Adrenal gland (tissue), 12 donors: ENCODE measurements around the gene FOSL2. TPM values are rescaled to one million over a fixed set of nuclear protein-coding genes. Genes with fewer than 3 reads are reported as not detected.
A peak's percentile ranks its signal among the peaks of the same experiment; 100 is the strongest.

ENCODE experiments used
- DNase-seq, 7 donors: peaks; one replicate each; pipeline ENCODE4 v3.0.0-alpha.2; 2019 to 2020
- H3K27ac ChIP-seq, 5 donors: fragments of 200-600 bp; sonication (generic) in 4 of 5; 1 replicate in 3 of 5; 2 replicates in 2 of 5; pipeline versions ENCODE4 v1.5.1 to v1.8.0; 2016 to 2020; ENCODE audit warnings: mild to moderate bottlenecking in 1 of 5
- H3K27me3 ChIP-seq: fragments of 200-600 bp; 2 replicates; pipeline ENCODE4 v1.8.0; 2021
- H3K36me3 ChIP-seq, 2 donors: fragments of 200-600 bp; replicated peaks in 1 of 2; 1 replicate in 1 of 2; 2 replicates in 1 of 2; pipeline versions ENCODE4 v1.5.1 to v1.8.0; 2018 to 2022
- H3K4me1 ChIP-seq, 2 donors: fragments of 200-600 bp; replicated peaks in 1 of 2; 1 replicate in 1 of 2; 2 replicates in 1 of 2; pipeline versions ENCODE4 v1.5.1 to v1.8.0; 2018 to 2021
- H3K4me3 ChIP-seq, 4 donors: fragments of 200-600 bp; sonication (generic) in 3 of 4; one replicate each; pipeline ENCODE4 v1.5.1; 2016 to 2018
- H3K9me3 ChIP-seq, 3 donors: fragments of 200-600 bp; sonication (generic) in 1 of 3; replicated peaks in 1 of 3; 1 replicate in 2 of 3; 2 replicates in 1 of 3; pipeline versions ENCODE4 v1.5.1 to v1.8.0; 2016 to 2021
- POLR2A ChIP-seq, 2 donors: fragments of 450-650 bp; IDR thresholded peaks; one replicate each; pipeline ENCODE4 v1.6.1; 2017; ENCODE audit warnings: antibody characterized with exemption in 2 of 2, mild to moderate bottlenecking in 2 of 2, moderate library complexity in 1 of 2
- WGBS, 4 donors: extraction: QIAGEN DNeasy Blood & Tissue Kit in 2 of 4; methylation state at CpG; one replicate each; pipeline versions ENCODE4 v1.1.5 to v1.1.7; 2013 to 2017; 5-methylcytosine and 5-hydroxymethylcytosine counted together
- intact Hi-C, 2 donors: fragments of 100-400 bp; cut with DNase I; formaldehyde crosslinking; loops; one replicate each; pipeline versions ENCODE4 v1.14.1 to v1.15.0; 2022 to 2023
- polyA plus RNA-seq, 3 donors: library from polyadenylated mRNA; stranded (reverse); fragments of 200-250 nt in 2 of 3; fragments of 350-450 nt in 1 of 3; fragmentation: Illumina TruSeq in 1 of 3; extraction: RNeasy Lipid Tissue Mini Kit (QIAGEN cat#74804) in 1 of 3; gene quantifications; one replicate each; pipeline ENCODE4 v1.2.3, GENCODE V29; 2013 to 2014
- total RNA-seq, 9 donors: library from RNA; depleted of rRNA in 4 of 9; stranded (reverse); fragments of >200 nt in 4 of 9; fragments of 120-200 nt in 1 of 9; fragmentation: NEBNext Ultra II Directional in 1 of 9; extraction: Animal tissue kit (Norgen Biotek cat#: 25700) in 1 of 9; gene quantifications; one replicate each; pipeline versions ENCODE4 v1.1.0 to v1.2.4, GENCODE V29; 2013 to 2023
- TF ChIP-seq, protein P1 (sequence below), 6 experiments: fragments of 450-650 bp in 4 of 6; fragments of 200-600 bp in 2 of 6; sonication (generic) in 1 of 6; IDR thresholded peaks; 1 replicate in 5 of 6; 2 replicates in 1 of 6; pipeline versions ENCODE4 v1.5.1 to v1.8.0; 2016 to 2021; ENCODE audit warnings: antibody characterized with exemption in 6 of 6, mild to moderate bottlenecking in 2 of 6, moderate library complexity in 1 of 6
- donor health status: healthy with polysubstance abuse.
- donor health status: Bipolar disorder and iron deficiency.
- donor health status: DM: yes; HTN: yes; CAD: no.
- donor health status: DM: no; HTN: no; CAD: no.
- donor health status: DM: no; HTN: no; CAD: no.
- donor health status: DM: yes; HTN: yes; CAD: no.

The FOSL2 gene
- total and polyA plus RNA-seq, 12 donors: 66.9 to 760 (median 413) TPM

- H3K9me3 ChIP-seq: no peaks in the 10 kb centered on the region
- WGBS, 4 donors: 42 to 58% (median 55%) methylated on average over 4 to 5 of the region's 5 CpGs
- TF ChIP-seq, protein P1, sequence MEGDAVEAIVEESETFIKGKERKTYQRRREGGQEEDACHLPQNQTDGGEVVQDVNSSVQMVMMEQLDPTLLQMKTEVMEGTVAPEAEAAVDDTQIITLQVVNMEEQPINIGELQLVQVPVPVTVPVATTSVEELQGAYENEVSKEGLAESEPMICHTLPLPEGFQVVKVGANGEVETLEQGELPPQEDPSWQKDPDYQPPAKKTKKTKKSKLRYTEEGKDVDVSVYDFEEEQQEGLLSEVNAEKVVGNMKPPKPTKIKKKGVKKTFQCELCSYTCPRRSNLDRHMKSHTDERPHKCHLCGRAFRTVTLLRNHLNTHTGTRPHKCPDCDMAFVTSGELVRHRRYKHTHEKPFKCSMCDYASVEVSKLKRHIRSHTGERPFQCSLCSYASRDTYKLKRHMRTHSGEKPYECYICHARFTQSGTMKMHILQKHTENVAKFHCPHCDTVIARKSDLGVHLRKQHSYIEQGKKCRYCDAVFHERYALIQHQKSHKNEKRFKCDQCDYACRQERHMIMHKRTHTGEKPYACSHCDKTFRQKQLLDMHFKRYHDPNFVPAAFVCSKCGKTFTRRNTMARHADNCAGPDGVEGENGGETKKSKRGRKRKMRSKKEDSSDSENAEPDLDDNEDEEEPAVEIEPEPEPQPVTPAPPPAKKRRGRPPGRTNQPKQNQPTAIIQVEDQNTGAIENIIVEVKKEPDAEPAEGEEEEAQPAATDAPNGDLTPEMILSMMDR (IDR thresholded peaks at IDR 0.05): no peak
- TF ChIP-seq POLR2A (IDR thresholded peaks at IDR 0.05): no peak
- peak overlapping the region in 3 of 5 donors; percentile 34 to 100 (median 74) for H3K27ac ChIP-seq
- no peak overlapping the region for H3K4me3 ChIP-seq
- H3K27me3 ChIP-seq: no peaks in the 10 kb centered on the region
- peaks cover 3 to 31% of the 10 kb centered on the region in 2 donors for H3K4me1 ChIP-seq
- intact Hi-C loops: no loop called here
- H3K36me3 ChIP-seq: peaks cover 0 to 67% of the 10 kb centered on the region in 2 donors
- DNase-seq: peak in 5 of 7 donors; percentile 35 to 55 (median 38)
These were observed 21.9 kb downstream of the FOSL2 start for GRCh38 chr2:28414583-28414982.

- Histone ChIP-seq H3K4me1 (peaks cover 3 to 29% of the 10 kb centered on the region in 2 donors), H3K27me3 (no peaks in the 10 kb centered on the region), H3K9me3 (no peaks in the 10 kb centered on the region), H3K36me3 (peaks cover 0 to 63% of the 10 kb centered on the region in 2 donors), H3K4me3 (no peak overlapping the region), H3K27ac (peak overlapping the region in 2 of 5 donors; percentile 74 to 100)
- DNase-seq: peak in 4 of 7 donors; percentile 42 to 58 (median 51)
- WGBS, 4 donors: 70 to 78% (median 73%) methylated on average over 2 to 13 of the region's 13 CpGs
- intact Hi-C loops: no loop called here
- TF ChIP-seq POLR2A (IDR thresholded peaks at IDR 0.05): no peak
- TF ChIP-seq, protein P1 (IDR thresholded peaks at IDR 0.05): no peak
These were observed 22.4 kb downstream of the FOSL2 start for GRCh38 chr2:28415010-28415409.

DNA sequence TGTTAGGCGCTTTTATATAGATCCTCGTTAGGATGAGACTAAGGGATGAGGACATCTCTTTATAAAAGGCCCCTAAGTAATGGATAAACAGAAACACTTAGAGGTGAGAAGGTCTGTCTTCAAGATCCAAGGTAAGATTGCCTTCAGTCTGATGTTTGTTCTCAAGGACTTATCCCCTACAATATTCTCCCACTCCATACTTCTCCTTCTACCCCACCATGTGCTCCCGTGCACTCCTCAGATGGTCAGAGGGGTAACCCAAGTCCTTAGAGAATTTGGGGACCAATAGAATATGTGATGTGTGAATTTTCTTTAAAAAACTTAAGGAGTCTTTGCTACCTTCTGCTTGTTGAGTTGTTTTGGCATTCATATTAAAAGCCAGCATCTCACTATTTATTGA lies 23.1 kb downstream of the FOSL2 start:
- no peak for DNase-seq
- TF ChIP-seq, protein P1 (IDR thresholded peaks at IDR 0.05): no peak
- TF ChIP-seq POLR2A (IDR thresholded peaks at IDR 0.05): no peak
- H3K4me3 ChIP-seq: no peak overlapping the region
- H3K9me3 ChIP-seq: no peaks in the 10 kb centered on the region
- peaks cover 0 to 56% of the 10 kb centered on the region in 2 donors for H3K36me3 ChIP-seq
- H3K27me3 ChIP-seq: no peaks in the 10 kb centered on the region
- H3K4me1 ChIP-seq: peaks cover 3 to 29% of the 10 kb centered on the region in 2 donors
- intact Hi-C loops: no loop called here
- 85 to 93% (median 90%) methylated on average over 3 of the region's 3 CpGs for WGBS, 4 donors
- peak overlapping the region in 1 of 5 donors; percentile 17 for H3K27ac ChIP-seq

- Histone ChIP-seq H3K4me3 (no peak overlapping the region), H3K27ac (peak overlapping the region in 1 of 5 donors; percentile 36), H3K4me1 (peaks cover 5 to 17% of the 10 kb centered on the region in 2 donors), H3K27me3 (no peaks in the 10 kb centered on the region), H3K36me3 (peaks cover 0 to 23% of the 10 kb centered on the region in 2 donors), H3K9me3 (no peaks in the 10 kb centered on the region)
- DNase-seq: no peak
- TF ChIP-seq, protein P1 (IDR thresholded peaks at IDR 0.05): no peak
- TF ChIP-seq POLR2A (IDR thresholded peaks at IDR 0.05): no peak
- intact Hi-C loops: no loop called here
- WGBS, 4 donors: 66 to 85% (median 75%) methylated on average over 2 to 3 of the region's 3 CpGs
These were observed 26.3 kb downstream of the FOSL2 start for GRCh38 chr2:28419003-28419402.
